Natural killer cell treated with Interleukin-12 subunit alpha and Interleukin-12 subunit beta and Interleukin-15 and Interleukin-18, amount 100 ng/mL, for 72 hours (primary cell): Measurements from ENCODE around the gene PPP1R12C. TPM values are rescaled to one million over a fixed set of nuclear protein-coding genes. Genes with fewer than 3 reads are reported as not detected.

Experiments used
- ATAC-seq, 2 donors: fragments of 150-1000 bp; cut with Tn5 transposase in 1 of 2; sonication (Bioruptor Pico), chemical (Tn5 transposase) in 1 of 2; 2 replicates each; pipeline ENCODE4 v1.10.0; 2021
- DNase-seq: peaks from one replicate; pipeline ENCODE4 v3.0.0; 2022; ENCODE audit warnings: low spot score
- H3K27ac Mint-ChIP-seq, 2 donors: 1 replicate in 1 of 2; 2 replicates in 1 of 2; pipeline ENCODE4 v1.8.0; 2022; ENCODE audit warnings: mixed read lengths in 2 of 2, mild to moderate bottlenecking in 1 of 2, moderate library complexity in 1 of 2
- H3K27me3 Mint-ChIP-seq, 2 donors: 1 replicate in 1 of 2; 2 replicates in 1 of 2; pipeline ENCODE4 v1.8.0; 2022; ENCODE audit warnings: mixed read lengths in 2 of 2
- H3K36me3 Mint-ChIP-seq: one replicate; pipeline ENCODE4 v1.8.0; 2022; ENCODE audit warnings: mixed read lengths
- H3K4me1 Mint-ChIP-seq, 2 donors: 1 replicate in 1 of 2; 2 replicates in 1 of 2; pipeline ENCODE4 v1.8.0; 2022; ENCODE audit warnings: low read depth in 2 of 2, mixed read lengths in 2 of 2, mild to moderate bottlenecking in 1 of 2
- H3K4me3 Mint-ChIP-seq: one replicate; pipeline ENCODE4 v1.8.0; 2022; ENCODE audit warnings: mixed read lengths
- H3K9me3 Mint-ChIP-seq: 2 replicates; pipeline ENCODE4 v1.8.0; 2022; ENCODE audit warnings: mixed read lengths
- total RNA-seq, 2 donors: library from RNA; stranded (reverse); gene quantifications; one replicate each; pipeline ENCODE4 v1.2.3, GENCODE V29; 2022

The PPP1R12C gene
- total RNA-seq, 2 donors from 2014 or later: 157 to 251 TPM

GRCh38 chr19:55133639-55134444 lies 16.4 kb upstream of the PPP1R12C start:
- no peak overlapping the region for H3K27ac Mint-ChIP-seq
- no peaks in the 10 kb centered on the region for H3K36me3 Mint-ChIP-seq

GRCh38 chr19:55132453-55133129 lies 15.2 kb upstream of the PPP1R12C start:
- Mint-ChIP-seq H3K4me1 (no peaks in the 10 kb centered on the region), H3K4me3 (no peak overlapping the region), H3K9me3 (no peaks in the 10 kb centered on the region), H3K27ac (no peak overlapping the region), H3K36me3 (no peaks in the 10 kb centered on the region), H3K27me3 (peaks cover 22 to 31% of the 10 kb centered on the region in 2 donors)
- DNase-seq: peak; percentile 60
- ATAC-seq: no peak

More at GRCh38 chr19:55133639-55134444, 16.4 kb upstream of the PPP1R12C start:
- Mint-ChIP-seq H3K9me3 (no peaks in the 10 kb centered on the region), H3K4me3 (no peak overlapping the region), H3K4me1 (no peaks in the 10 kb centered on the region), H3K27me3 (peaks cover 16 to 22% of the 10 kb centered on the region in 2 donors)
- no peak for ATAC-seq
- DNase-seq: peak; percentile 25

- ATAC-seq: no peak
- no peak overlapping the region for H3K4me3 Mint-ChIP-seq
- DNase-seq: peak; percentile 20
- peaks cover 31 to 42% of the 10 kb centered on the region in 2 donors for H3K27me3 Mint-ChIP-seq
- H3K9me3 Mint-ChIP-seq: no peaks in the 10 kb centered on the region
- H3K36me3 Mint-ChIP-seq: no peaks in the 10 kb centered on the region
- H3K4me1 Mint-ChIP-seq: no peaks in the 10 kb centered on the region
- no peak overlapping the region for H3K27ac Mint-ChIP-seq
These were observed 14.0 kb upstream of the PPP1R12C start for GRCh38 chr19:55131421-55131820.

GRCh38 chr19:55119053-55119452 lies 1.6 kb upstream of the PPP1R12C start:
- H3K36me3 Mint-ChIP-seq: peaks cover 9% of the 10 kb centered on the region
- H3K4me3 Mint-ChIP-seq: peak overlapping the region; percentile 70
- no peaks in the 10 kb centered on the region for H3K9me3 Mint-ChIP-seq
- ATAC-seq (no peak), DNase-seq (no peak)
- no peak overlapping the region for H3K27ac Mint-ChIP-seq
- H3K4me1 Mint-ChIP-seq: peaks cover 24 to 33% of the 10 kb centered on the region in 2 donors
- H3K27me3 Mint-ChIP-seq: peaks cover 16% of the 10 kb centered on the region in 2 donors

DNA sequence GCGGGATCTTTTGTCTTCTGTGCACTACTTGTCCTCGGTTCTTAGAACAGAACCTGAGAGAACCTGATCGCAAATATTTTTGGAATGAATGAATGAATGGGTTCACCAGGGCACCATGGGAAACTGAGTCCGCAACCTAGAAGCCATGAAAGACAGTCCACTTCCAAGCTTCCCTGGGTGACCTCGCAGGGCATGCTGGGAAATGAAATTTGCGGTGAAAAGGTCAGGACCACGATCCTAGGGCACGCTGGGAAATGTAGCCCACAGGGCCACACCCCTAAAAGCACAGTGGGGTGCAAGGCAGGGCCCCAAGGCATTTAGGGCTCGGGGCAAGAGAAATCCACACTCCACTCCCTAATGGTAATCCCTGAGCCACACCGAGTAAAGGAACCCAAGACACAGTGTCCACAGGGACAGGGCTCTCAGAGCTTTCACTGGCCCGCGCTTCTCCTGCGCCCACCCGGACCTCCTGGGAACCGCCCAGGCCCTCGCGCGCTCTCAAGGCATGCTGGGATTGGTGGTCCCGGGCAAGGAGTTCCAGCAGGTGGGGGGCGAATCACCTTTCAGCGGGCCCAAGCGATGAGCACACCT lies 1.1 kb upstream of the PPP1R12C start:
- DNase-seq (peak; percentile 54), ATAC-seq (no peak)
- no peaks in the 10 kb centered on the region for H3K9me3 Mint-ChIP-seq
- peaks cover 24 to 33% of the 10 kb centered on the region in 2 donors for H3K4me1 Mint-ChIP-seq
- peaks cover 9% of the 10 kb centered on the region for H3K36me3 Mint-ChIP-seq
- peaks cover 10% of the 10 kb centered on the region in 2 donors for H3K27me3 Mint-ChIP-seq
- peak overlapping the region; percentile 99 for H3K4me3 Mint-ChIP-seq
- peak overlapping the region; percentile 91 to 96 for H3K27ac Mint-ChIP-seq

GRCh38 chr19:55117663-55118391 lies 390 bp upstream of the PPP1R12C start:
- H3K27ac Mint-ChIP-seq: peak overlapping the region; percentile 91 to 96
- peaks cover 24 to 33% of the 10 kb centered on the region in 2 donors for H3K4me1 Mint-ChIP-seq
- ATAC-seq: peak; percentile 97 to 99
- H3K27me3 Mint-ChIP-seq: peaks cover 4% of the 10 kb centered on the region in 2 donors
- peaks cover 9% of the 10 kb centered on the region for H3K36me3 Mint-ChIP-seq
- peak overlapping the region; percentile 99 for H3K4me3 Mint-ChIP-seq
- no peaks in the 10 kb centered on the region for H3K9me3 Mint-ChIP-seq
- DNase-seq: peak; percentile 99

- peaks cover 9% of the 10 kb centered on the region for H3K36me3 Mint-ChIP-seq
- H3K27me3 Mint-ChIP-seq: no peaks in the 10 kb centered on the region
- H3K4me1 Mint-ChIP-seq: peaks cover 24 to 33% of the 10 kb centered on the region in 2 donors
- DNase-seq (peak; percentile 69), ATAC-seq (peak; percentile 40 to 55)
- peak overlapping the region; percentile 100 for H3K4me3 Mint-ChIP-seq
- H3K9me3 Mint-ChIP-seq: no peaks in the 10 kb centered on the region
- peak overlapping the region; percentile 91 to 96 for H3K27ac Mint-ChIP-seq
These were observed 1.1 kb downstream of the PPP1R12C start for GRCh38 chr19:55116232-55116858.

GRCh38 chr19:55115446-55116065 lies 1.9 kb downstream of the PPP1R12C start:
- H3K36me3 Mint-ChIP-seq: peaks cover 9% of the 10 kb centered on the region
- peak overlapping the region; percentile 100 for H3K4me3 Mint-ChIP-seq
- no peaks in the 10 kb centered on the region for H3K27me3 Mint-ChIP-seq
- H3K4me1 Mint-ChIP-seq: peaks cover 24 to 35% of the 10 kb centered on the region in 2 donors
- no peaks in the 10 kb centered on the region for H3K9me3 Mint-ChIP-seq
- DNase-seq: peak; percentile 56
- peak overlapping the region; percentile 91 to 96 for H3K27ac Mint-ChIP-seq
- ATAC-seq: no peak

GRCh38 chr19:55114566-55115145 lies 2.8 kb downstream of the PPP1R12C start:
- Mint-ChIP-seq H3K4me1 (peaks cover 24 to 34% of the 10 kb centered on the region in 2 donors), H3K36me3 (peaks cover 9% of the 10 kb centered on the region), H3K27ac (no peak overlapping the region), H3K4me3 (peak overlapping the region; percentile 100), H3K27me3 (no peaks in the 10 kb centered on the region), H3K9me3 (no peaks in the 10 kb centered on the region)
- DNase-seq (peak; percentile 34), ATAC-seq (no peak)

GRCh38 chr19:55113570-55114039 lies 3.8 kb downstream of the PPP1R12C start:
- H3K27me3 Mint-ChIP-seq: no peaks in the 10 kb centered on the region
- peaks cover 24 to 34% of the 10 kb centered on the region in 2 donors for H3K4me1 Mint-ChIP-seq
- H3K27ac Mint-ChIP-seq: no peak overlapping the region
- DNase-seq (no peak), ATAC-seq (no peak)
- no peaks in the 10 kb centered on the region for H3K9me3 Mint-ChIP-seq
- H3K4me3 Mint-ChIP-seq: no peak overlapping the region
- peaks cover 9% of the 10 kb centered on the region for H3K36me3 Mint-ChIP-seq

GRCh38 chr19:55112777-55113569 lies 4.5 kb downstream of the PPP1R12C start:
- Mint-ChIP-seq H3K4me1 (peaks cover 19 to 34% of the 10 kb centered on the region in 2 donors), H3K4me3 (no peak overlapping the region)

More at GRCh38 chr19:55112777-55113569, 4.5 kb downstream of the PPP1R12C start:
- DNase-seq: peak; percentile 57
- Mint-ChIP-seq H3K9me3 (no peaks in the 10 kb centered on the region), H3K36me3 (peaks cover 9% of the 10 kb centered on the region), H3K27ac (no peak overlapping the region), H3K27me3 (no peaks in the 10 kb centered on the region)
- no peak for ATAC-seq
